Measurements from ENCODE around the gene LYL1.
A peak's percentile ranks its signal among the peaks of the same experiment; 100 is the strongest.

Gene LYL1

GRCh38 chr19:13070425-13071140 lies 32.1 kb downstream of the LYL1 start:
- TF ChIP-seq CTCF (IDR thresholded peaks at IDR 0.05), result no peak
- Histone ChIP-seq H3K27me3 (no peaks in the 10 kb centered on the region), H3K4me1 (peaks cover 11 to 87% (median 68%) of the 10 kb centered on the region in 4 donors), H3K36me3 (peaks cover 12 to 24% (median 18%) of the 10 kb centered on the region in 3 donors), H3K9me3 (no peaks in the 10 kb centered on the region), H3K4me3 (peak overlapping the region in 1 of 2 donors; percentile 14), H3K27ac (peak overlapping the region; percentile 92 to 99)
- intact Hi-C loops (cut with DNase I; ENCODE audit: low total_unique reads), result no loop called here
- DNase-seq, result no peak

- peak in 1 of 2 donors; percentile 20 for DNase-seq
- intact Hi-C loops (cut with DNase I; ENCODE audit: low total_unique reads), result no loop called here
- H3K36me3 ChIP-seq, result peaks cover 7 to 19% (median 12%) of the 10 kb centered on the region in 3 donors
- H3K9me3 ChIP-seq, result no peaks in the 10 kb centered on the region
- no peaks in the 10 kb centered on the region for H3K27me3 ChIP-seq
- no peak for TF ChIP-seq CTCF (IDR thresholded peaks at IDR 0.05)
- peak overlapping the region; percentile 92 to 99 for H3K27ac ChIP-seq
- peaks cover 20 to 93% (median 77%) of the 10 kb centered on the region in 4 donors for H3K4me1 ChIP-seq
- H3K4me3 ChIP-seq, result no peak overlapping the region
These were observed 33.0 kb downstream of the LYL1 start for GRCh38 chr19:13069415-13070359.

- intact Hi-C loops (cut with DNase I; ENCODE audit: low total_unique reads), result no loop called here
- Histone ChIP-seq H3K27me3 (no peaks in the 10 kb centered on the region), H3K4me1 (peaks cover 32 to 100% (median 85%) of the 10 kb centered on the region in 4 donors), H3K9me3 (no peaks in the 10 kb centered on the region), H3K36me3 (peaks cover 0 to 6% (median 0%) of the 10 kb centered on the region in 3 donors), H3K27ac (peak overlapping the region; percentile 92 to 99), H3K4me3 (no peak overlapping the region)
- no peak for DNase-seq
- no peak for TF ChIP-seq CTCF (IDR thresholded peaks at IDR 0.05)
These were observed 34.4 kb downstream of the LYL1 start for GRCh38 chr19:13068085-13068846.

GRCh38 chr19:13066933-13067807 lies 35.5 kb downstream of the LYL1 start:
- no peaks in the 10 kb centered on the region for H3K9me3 ChIP-seq
- no peaks in the 10 kb centered on the region for H3K36me3 ChIP-seq
- DNase-seq, result no peak
- peak overlapping the region; percentile 92 to 99 for H3K27ac ChIP-seq
- TF ChIP-seq CTCF (IDR thresholded peaks at IDR 0.05), result no peak
- H3K4me3 ChIP-seq, result no peak overlapping the region
- H3K27me3 ChIP-seq, result no peaks in the 10 kb centered on the region
- intact Hi-C loops (cut with DNase I; ENCODE audit: low total_unique reads), result no loop called here
- peaks cover 37 to 100% (median 93%) of the 10 kb centered on the region in 4 donors for H3K4me1 ChIP-seq

All from tibial artery (tissue), 4 donors.